Fibroblast of skin of left quadriceps (primary cell): Measurements from ENCODE around the gene TANK.
"Not testable (repeated sequence)": the region's sequence is repeated elsewhere in the genome, so short reads cannot be mapped to it uniquely, and the experiment has no call there.

ENCODE experiments used
- DNase-seq, 2 experiments: peaks; one replicate each; pipeline ENCODE4 v3.0.0-alpha.2; 2013; ENCODE audit warnings: low read depth in 2 of 2

TANK gene

DNA sequence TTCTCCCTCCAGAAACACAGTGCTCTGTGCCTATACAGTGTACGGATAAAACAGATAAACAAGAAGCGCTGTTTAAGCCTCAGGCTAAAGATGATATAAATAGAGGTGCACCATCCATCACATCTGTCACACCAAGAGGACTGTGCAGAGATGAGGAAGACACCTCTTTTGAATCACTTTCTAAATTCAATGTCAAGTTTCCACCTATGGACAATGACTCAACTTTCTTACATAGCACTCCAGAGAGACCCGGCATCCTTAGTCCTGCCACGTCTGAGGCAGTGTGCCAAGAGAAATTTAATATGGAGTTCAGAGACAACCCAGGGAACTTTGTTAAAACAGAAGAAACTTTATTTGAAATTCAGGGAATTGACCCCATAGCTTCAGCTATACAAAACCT is 70.7 kb downstream of the TANK start:
- DNase-seq = no peak

DNA sequence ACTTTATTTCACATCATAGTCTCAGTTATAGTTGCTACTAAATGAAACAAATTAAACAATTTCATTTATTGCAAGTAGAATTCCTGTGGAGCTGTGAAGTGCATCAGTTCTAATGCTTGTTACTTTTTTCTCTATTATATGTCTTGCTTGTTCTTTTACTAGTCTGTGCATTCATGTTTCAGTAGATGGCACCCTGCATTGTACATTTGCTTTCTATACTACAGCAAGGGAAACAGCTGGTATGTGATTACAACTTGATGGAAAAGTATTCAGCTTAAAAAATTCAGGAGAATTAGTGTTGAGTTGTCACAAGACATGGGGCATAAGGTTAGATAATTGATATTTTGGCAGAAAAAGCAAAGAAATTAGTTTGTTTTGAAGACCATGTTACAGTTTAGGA is 72.3 kb downstream of the TANK start:
- DNase-seq = no peak

DNA sequence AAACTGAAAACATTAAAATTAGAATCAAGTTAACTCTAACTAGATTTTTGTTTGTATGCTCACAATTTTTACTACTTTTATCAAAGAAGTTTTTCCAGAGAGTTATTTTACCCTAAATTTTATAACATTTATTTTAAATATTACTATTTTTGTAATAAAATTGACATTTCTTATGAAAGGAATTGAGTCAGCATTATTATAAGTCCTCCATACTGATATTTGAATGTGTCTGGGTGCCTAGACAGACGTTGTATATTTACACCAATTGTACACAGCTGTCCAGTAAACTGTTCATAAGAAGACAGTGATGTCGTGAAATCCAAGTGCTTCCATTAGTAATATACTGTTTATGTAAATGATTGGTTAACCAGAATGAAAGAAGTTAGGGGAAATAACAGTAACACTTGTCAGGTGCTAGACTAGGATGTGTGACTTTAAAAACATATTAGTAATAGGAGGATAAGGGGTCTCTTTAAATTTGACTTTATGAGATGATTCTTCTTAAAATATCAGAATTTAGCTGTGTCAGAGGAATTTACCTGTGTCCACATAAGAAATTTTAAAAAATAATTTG is 73.7 kb downstream of the TANK start:
- DNase-seq = no peak

DNA sequence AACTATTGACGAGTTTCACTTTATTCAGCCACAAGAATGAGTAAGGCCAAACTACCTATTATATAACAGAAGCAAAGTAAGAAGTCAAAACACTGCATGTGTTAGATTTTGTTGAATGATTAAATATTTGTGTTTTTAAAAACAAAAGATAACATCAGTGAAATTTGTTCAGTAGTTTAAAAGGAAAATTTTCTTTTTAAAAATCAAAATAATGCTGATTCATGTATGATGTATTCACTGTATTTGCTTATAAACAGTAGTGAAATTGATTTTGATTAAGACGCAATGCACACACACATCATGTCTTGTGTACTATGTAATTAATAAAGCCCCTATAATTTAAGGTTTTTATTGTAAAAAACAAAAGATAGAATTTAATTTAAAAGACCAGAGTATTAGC is 74.4 kb downstream of the TANK start:
- no peak for DNase-seq

DNA sequence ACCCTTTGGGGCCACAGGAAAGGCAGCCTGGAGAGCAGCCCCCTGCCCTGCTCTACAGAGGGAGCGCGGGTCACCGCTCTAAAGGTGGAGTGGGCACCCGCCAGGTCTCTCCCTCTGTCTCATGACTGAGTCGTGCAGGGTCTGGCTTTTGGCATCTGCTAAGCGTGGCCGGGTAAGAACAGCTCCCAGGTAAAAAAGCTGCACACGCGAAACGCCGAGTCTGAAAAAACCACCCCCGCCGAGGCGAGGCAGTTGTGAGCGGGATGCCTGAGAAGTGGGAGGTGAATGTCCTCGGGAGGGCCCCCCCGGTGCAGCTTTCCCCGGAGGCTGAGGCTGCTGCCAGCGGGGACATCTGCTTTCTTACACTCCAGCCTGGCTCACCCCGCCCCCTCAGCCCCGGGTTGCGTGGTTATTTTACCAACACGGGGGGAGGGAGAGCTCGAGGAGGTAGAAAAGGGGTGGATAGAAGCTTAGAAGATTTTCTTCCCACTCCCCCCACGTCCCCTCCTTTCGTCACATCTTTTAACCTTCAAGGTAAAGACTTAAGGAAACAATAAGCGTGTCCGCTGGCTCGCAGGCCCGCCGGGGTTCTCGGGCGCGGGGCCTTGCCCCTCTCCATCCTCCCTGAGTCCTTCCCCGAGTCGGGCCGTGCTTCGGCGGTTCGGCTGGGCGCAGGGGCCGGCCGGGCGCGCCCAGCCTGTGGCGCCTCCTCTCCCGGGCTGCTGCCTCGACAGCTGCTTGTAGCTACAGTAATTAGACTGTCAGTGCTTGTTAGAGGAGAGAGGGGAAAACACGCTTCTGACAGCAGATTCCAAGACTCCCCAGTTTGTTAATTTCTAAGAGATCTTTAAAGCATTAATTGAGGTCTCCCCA is 77.4 kb downstream of the TANK start:
- peak in 1 of 2 experiments; percentile 13 for DNase-seq

DNA sequence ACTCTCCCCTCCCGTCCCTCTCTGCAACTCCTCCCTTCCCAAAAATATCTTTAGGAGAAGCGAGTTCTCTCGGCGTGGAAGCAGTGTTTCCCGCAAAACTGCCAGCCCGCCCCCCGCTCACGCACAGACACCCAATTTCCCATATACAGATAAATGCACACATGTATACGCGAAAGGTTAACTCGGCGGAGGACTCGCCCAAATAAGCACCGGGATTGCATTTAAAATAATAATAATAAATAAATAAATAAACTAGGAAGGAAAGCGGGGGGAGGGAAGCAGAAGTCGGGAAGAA is 78.0 kb downstream of the TANK start:
- no peak for DNase-seq

DNA sequence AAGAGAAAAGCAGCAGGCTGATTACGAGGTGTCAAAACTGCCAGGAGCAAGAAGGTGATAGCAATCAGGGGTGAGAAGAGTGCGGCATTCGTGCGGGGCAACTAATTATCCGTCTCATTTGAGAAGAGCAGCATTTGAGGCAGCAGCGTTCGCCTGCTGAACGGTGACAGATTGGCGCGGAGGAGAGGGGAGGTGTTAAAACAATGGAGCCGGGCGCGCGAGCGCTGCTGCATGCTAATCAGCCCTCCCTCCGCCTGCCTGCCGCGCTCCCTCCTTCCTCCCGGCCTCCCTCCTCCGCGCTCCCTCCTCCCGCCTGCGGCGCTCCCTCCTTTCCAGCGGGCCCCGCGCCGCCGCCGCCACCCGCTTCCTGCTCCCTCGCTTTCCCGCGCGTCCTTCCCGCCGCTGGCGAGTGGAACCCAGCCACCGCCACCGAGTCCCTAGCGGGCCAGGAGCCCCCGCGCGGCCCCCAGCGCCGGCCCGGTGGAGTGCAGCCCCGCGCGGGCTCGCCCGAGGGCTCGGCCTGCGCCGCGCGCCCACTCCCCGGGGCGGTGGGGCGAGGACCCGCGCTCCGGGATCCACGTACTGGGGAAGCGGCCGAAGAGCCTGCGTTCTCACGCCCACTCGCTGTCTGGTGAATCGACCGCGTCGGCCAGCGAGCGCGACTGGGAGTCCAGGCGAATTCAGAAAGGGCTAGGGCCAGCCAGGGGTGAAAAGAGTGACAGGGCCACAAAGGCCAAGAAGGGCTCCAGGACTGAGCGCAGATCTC is 78.5 kb downstream of the TANK start:
- DNase-seq = peak in 1 of 2 experiments; percentile 19

DNA sequence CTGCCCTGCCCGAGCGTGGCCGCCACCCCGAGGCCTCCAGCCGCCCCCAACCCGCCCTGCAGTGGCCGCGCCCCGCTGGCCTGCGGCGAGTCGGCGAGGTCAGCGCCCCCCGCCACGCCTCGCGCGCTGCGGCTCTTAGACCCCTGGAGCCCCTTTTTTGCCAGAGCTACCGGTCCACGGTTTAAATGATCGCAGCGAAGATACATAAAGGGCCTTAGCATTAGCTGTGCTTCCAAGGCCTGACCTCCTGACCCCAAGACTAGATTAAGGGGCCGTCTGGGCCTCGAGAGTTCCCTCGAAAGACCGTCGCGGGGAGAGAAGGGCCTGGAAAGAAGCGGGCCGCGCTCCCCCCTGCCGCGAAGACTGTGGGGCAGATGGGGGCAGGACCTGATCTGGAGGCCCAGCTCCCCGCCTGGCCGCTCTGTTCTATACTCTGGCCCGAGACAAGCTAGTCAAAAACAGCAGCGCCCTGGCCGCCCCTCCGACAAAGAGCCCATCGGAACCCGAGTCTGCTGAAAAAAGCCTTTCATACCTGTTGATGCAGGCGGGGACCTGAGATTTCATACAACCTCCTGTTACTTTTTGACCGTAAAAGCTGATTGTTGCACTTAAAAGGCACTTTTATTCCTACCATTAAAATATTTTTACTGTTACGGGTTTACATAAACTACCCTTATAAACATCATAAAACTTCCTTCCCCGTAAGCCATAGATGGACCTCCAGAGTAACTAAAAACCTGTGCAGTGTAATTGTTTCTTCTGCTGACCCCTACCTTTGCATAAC is 79.3 kb downstream of the TANK start:
- no peak for DNase-seq

DNA sequence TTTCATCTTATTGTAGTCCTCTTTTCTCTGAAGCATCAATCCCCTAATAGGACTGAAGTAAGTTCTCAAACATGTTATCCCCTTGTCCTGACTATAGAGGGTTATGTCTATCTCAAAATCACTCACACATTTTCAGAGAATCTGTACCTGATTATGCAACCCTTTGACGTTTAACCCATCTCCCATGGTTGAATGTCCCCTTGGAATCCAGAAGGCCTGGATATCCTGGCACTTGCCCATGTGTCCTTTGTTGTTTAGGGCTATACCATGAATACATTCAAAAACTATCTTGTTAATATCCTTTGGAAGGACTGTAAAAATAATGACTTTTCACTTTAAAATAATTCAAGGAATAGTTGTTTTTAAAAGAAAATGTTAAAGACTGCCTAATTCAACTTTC is 81.7 kb downstream of the TANK start:
- DNase-seq = no peak

DNA sequence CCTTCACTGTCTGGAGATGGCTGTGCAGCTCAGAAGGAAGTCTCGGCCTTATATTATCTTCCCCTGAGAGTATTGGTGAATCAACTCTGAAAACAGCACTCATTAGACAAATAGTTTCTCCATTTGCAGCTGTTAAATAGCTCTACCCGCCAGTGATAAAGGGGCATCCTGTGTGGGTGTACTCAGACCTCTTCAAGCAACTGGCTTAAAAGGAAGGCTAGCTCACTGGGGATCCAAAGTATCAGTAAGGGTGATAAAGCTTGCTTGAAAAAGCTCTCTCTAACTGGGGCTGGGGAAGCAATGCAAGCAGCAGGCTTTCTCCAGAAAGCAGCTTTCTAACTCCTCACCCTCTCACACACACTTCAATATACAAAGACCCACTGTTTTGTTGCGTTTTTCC is 83.1 kb downstream of the TANK start:
- DNase-seq = no peak

DNA sequence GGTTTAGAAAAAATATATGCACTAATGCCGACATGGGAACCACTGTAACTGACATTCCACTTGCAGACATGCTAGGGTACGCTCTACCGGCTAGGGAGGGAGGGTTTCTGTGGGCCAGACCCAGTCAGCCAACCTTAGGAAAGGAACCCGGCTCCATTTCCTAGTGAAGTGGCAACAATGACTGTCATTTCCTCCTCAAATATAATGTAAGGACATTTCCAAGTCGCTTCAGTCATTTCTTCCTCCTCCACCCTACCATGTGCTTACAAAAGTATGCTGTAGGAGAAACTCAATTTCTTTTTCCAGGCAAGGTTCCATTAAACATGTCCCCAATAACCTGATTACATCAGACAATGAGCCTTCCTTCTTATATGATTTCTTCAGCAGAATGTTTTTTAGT is 83.7 kb downstream of the TANK start:
- DNase-seq = no peak

DNA sequence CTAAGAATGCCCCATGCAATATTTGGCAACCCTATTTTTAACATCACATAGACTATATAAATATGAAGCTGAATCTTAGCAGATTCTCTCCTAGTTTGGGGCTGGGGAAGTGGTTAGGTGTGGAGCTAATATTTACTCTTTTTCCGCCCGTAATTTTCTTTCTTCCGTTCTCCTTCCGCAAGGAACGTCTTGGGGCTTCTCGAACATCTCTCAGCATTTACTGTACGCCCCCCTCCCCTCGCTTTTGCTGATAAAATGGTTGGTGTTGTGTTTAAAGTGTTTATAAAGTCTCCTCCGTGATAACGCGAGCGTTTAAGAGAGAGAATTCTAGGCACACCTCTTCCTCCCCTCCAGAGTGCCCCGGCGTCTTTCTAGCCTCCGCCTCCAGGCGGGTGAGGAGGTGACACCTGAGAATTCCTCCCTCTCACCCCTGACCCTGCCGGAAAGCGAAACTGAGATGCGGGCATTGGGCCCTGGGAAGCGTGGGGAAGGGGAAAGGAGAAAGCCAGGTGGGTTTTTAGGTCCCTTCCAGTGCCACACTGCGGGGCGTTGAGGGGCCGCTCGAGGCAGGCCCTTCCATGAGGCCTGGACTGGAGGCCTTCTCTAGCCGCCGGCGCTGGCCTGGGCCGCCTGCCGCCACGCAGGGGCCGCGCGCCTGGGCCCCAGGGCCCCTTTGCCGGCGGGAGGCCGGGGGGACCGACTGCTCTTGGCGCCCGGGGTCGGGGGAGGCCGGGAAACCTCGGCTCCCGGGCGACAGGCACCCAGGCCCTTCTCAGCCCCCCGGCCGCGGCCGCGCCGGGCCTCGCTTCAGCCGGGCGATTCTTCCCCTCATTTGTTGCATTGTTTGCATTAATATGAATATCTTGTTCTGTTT is 84.4 kb downstream of the TANK start:
- not testable (repeated sequence) for DNase-seq

DNA sequence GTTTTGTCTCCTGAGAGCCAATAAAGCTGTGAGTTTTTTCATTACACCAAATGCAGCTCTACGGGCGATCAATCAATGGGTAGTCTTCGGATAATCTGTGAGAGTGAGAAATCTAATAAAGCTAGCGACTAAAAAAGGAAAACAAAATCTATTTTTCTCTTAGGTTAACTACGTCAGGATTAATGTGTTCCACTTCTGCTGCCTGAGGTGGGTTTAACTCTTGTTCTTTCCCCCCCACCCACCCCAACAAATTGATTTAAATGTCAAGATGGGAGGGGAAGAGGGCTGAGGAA is 85.0 kb downstream of the TANK start:
- DNase-seq = no peak

DNA sequence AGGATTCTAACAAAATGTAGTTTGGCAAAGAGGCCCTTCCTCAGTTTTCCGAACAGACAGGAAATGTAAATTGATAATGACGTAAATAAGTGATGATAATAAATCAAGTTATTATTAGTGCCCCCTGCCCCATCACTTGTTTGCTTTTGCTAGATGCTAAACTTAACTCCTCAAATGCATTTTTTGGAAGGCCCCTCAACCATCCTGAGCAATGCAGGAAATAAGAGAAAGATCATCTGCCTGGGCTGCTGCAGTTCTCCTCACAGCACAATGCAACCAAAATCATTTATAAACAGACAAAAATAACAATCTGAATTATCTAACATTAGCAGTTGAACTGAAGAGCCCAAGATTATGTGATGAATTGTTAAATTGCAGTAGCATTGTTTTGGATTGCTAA is 85.4 kb downstream of the TANK start:
- no peak for DNase-seq

DNA sequence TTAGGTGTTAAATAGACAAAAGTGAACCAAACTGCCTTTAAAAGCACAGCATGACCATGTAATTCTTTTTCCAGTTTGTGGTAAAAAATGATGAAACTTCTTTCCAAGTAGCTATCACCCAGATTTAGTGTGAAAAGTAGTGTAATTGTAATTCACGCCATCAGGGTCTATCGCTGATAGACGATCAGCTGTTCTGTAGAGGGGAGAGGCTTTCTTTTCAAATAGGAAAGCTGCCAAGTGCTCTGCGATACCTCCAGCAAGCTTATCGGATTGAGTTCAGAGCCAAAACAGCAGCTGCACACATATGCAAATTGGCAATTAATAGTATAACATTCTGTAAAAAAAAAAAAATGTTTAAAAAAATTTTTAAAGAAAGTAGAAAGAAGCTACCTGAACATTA is 86.1 kb downstream of the TANK start:
- no peak for DNase-seq

DNA sequence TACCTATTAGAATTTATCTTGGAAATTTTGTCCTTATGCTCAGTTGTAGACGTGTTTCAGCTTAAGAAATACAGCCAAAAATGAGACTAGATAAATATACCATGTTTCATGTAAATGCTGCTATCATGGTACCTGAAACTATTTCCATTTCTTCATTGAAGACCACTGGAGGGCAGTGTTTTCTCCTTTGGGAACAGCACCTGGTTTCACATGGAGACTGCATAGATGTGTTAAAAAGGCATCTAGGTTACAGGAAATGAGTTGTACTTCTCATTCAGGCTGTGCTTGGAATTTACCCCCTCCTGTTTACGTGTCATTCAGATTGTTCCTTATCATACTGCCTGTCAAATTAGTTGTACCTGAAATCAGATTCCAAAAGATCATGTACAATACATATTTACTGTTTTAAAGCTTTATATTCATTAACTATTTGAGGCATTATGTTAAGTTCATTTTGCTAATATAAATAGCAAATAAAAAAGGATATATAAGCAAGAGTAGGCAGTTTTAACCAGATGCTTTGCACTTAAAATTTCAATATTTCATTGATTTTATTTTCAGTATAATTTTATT is 90.7 kb downstream of the TANK start:
- no peak for DNase-seq

DNA sequence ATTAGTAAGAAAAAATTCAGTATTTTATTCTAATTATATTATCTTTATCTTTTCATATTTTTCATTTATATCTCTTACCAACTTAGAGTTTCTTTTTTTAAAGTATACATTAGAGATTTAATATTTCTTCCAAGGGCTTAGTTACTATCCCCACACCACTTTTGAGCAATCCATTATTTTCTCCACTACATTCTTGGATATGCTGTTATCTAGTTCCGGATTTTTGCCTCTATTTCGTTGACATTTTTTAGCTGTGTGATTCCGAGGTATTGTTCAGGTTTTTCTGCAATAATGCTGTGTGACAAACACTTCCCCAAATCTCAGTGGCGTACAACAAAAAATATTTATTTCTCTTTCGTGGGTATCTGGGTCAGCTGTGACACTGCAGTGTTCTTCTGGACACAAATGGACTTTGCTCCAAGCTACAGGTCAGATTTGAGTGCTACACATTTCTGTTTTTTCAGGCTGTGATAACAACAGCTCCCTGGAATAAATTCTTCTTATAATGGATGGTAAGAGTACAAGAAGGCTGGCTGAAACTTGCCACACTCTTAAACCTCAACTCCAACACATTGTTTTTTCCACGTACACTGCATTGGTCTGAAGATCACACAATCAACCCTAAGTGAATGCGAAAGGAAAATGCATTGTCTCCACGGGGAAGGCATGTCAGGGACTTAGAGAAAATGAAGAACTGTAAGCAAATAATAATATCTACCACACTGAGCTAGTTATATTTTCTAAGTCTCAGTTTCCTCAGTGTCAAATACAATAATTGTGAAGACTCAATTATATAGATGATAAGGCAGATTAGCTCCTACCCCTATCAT is 97.1 kb downstream of the TANK start:
- no peak for DNase-seq

DNA sequence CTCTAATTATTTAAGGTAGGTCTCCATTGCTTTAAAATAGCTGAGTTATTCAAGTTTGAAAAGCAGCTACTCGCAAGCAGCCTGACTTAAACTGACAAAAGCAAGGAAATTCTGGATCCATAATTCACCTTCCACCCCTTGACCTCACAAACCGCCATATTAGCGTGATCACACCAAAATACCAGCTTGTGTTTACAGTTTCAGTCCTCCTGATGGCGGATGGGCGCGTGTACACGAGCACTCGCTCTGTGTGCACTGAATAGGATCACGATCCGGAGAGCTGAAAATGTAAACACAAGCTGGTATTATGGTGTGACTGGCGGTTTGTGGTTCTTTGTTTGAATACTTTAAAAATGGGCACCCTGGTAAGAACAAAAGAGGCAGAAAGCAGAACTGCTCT is 105.6 kb downstream of the TANK start:
- DNase-seq = no peak

DNA sequence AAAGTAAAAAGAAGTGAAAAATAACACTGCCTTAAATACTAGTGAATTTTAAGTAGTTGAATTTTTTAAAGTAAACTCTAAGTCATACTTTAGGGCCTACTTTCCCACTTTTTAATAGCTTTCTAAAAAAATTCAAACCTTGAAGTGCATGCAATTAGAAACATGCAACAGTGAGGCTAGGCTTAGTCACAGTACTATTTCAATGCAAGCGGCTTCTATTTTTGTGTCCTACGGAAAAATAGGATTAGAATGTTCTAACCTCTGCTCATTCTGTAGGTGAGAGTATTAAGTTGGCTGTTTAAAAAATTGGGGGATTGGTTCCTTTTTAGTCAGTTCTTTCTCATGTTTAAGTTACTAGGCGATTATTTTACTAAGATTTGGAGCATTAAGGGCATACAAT is 108.9 kb downstream of the TANK start:
- no peak for DNase-seq

DNA sequence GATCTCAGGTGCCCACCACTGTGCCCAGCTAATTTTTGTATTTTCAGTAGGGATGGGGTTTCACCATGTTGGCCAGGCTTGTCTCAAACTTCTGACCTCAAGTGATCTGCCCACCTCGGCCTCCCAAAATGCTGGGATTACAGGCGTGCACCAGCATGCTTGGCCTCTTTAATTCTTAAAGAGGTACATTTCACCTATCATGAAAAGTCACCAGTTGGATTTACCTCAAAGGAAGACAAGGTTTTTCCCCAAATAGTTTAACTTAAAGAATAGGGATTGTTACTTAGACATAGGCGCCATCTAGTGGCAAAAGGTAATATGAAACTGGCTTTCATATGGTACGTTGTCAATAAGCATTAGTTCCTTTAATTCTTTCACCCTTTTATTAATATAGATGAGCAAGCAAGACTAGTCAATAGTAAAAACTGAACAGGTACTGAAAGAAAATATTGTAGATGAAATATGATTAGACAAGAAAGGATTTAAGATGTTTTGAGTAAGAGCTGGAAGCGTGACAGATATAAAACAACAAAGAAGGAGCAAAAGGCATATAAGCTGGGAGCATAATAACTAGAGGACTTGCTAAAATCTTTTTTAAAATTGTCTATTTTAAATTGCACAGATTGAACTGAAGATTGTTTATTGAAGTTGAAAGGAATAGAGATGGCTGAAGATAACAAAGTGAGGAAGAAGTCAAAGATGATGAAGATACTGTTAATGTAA is 113.0 kb downstream of the TANK start:
- DNase-seq = peak; percentile 30 to 40
